A549 (cell line): ENCODE data around the gene GRPEL2.

Experiments used
- CTCF ChIP-seq: fragments of >200 bp; sonication (Bioruptor Twin); formaldehyde crosslinking; IDR thresholded peaks from 3 replicates; pipeline ENCODE4 v1.5.1; 2016
- EP300 ChIP-seq, 2 experiments: fragments of >200 bp; sonication (Bioruptor Twin); formaldehyde crosslinking; IDR thresholded peaks; 2 replicates in 1 of 2; 3 replicates in 1 of 2; pipeline ENCODE4 v1.6.1; 2016 to 2017

GRCh38 chr5:149340920-149341319 is 4.4 kb upstream of the GRPEL2 start:
- no peak for TF ChIP-seq CTCF
- no peak for TF ChIP-seq EP300 (IDR thresholded peaks at IDR 0.05)
